ENCODE results near the gene PLA2R1.

DNA sequence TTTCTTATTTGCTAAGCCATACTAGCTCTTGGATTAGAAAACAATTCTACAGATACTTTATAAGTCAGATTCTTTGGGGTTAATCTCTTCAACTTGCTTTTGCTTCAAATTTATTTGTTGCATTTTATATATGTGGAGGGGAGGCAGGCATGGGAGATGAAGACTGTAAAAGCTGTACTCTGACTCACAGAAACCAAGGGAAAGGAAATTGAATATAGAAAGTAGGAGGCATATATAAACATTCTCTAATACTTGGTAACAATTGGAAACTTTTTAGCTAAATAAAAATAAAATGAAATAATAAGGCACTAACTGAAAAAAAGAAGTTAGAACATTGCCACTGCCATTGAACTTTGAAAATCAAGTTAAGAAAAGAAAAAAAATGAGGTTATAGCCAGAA, 21.3 kb downstream of the PLA2R1 start:
- no peak for TF ChIP-seq POLR2A (IDR thresholded peaks at IDR 0.05)
- TF ChIP-seq, protein P1, sequence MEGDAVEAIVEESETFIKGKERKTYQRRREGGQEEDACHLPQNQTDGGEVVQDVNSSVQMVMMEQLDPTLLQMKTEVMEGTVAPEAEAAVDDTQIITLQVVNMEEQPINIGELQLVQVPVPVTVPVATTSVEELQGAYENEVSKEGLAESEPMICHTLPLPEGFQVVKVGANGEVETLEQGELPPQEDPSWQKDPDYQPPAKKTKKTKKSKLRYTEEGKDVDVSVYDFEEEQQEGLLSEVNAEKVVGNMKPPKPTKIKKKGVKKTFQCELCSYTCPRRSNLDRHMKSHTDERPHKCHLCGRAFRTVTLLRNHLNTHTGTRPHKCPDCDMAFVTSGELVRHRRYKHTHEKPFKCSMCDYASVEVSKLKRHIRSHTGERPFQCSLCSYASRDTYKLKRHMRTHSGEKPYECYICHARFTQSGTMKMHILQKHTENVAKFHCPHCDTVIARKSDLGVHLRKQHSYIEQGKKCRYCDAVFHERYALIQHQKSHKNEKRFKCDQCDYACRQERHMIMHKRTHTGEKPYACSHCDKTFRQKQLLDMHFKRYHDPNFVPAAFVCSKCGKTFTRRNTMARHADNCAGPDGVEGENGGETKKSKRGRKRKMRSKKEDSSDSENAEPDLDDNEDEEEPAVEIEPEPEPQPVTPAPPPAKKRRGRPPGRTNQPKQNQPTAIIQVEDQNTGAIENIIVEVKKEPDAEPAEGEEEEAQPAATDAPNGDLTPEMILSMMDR (IDR thresholded peaks at IDR 0.05): no peak

All from transverse colon (tissue), 3 donors.